ENCODE measurements around the gene SLC2A1.

DNA sequence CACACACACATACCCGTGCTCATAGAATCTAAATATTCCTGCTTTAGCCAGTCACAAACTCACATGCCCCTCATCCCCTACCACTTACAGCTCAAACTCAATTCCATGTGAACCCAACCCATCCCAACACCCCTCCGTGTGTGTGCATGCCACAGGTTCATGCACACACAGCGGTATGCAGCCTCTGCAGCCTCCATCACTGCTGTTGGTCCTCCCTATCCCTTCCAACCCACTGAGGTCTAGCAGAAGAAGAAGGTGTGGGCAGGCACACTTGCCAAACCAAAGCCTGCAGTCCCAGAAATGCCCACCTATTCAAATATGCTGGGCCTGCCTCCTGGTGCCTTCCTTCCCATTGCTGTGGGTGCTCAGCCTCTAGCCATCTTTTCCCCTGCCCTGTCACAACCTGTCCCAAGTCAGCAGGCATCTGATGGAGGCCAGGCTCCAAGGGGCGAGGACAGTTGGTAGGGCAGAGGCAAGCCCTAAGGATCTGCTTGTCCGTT, 26.2 kb downstream of the SLC2A1 start:
- TF ChIP-seq, protein P1, sequence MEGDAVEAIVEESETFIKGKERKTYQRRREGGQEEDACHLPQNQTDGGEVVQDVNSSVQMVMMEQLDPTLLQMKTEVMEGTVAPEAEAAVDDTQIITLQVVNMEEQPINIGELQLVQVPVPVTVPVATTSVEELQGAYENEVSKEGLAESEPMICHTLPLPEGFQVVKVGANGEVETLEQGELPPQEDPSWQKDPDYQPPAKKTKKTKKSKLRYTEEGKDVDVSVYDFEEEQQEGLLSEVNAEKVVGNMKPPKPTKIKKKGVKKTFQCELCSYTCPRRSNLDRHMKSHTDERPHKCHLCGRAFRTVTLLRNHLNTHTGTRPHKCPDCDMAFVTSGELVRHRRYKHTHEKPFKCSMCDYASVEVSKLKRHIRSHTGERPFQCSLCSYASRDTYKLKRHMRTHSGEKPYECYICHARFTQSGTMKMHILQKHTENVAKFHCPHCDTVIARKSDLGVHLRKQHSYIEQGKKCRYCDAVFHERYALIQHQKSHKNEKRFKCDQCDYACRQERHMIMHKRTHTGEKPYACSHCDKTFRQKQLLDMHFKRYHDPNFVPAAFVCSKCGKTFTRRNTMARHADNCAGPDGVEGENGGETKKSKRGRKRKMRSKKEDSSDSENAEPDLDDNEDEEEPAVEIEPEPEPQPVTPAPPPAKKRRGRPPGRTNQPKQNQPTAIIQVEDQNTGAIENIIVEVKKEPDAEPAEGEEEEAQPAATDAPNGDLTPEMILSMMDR (IDR thresholded peaks at IDR 0.05; ENCODE audit: low read depth, low read length) = no peak
- TF ChIP-seq EZH2phosphoT487 (IDR thresholded peaks at IDR 0.05; ENCODE audit: low read depth) = no peak

Data from OCI-LY3 (cell line).